Prostate gland (tissue), 2 donors: ENCODE measurements around the gene SERPINB10. TPM values are rescaled to one million over a fixed set of nuclear protein-coding genes. Genes with fewer than 3 reads are reported as not detected.

Experiments used
- DNase-seq: peaks from one replicate; pipeline ENCODE4 v3.0.0-alpha.2; 2019; ENCODE audit warnings: low spot score
- H3K27ac ChIP-seq, 2 donors: fragments of 200-600 bp; sonication (generic); 2 replicates each; pipeline ENCODE4 v1.5.1; 2017 to 2019
- H3K27me3 ChIP-seq: fragments of 200-600 bp; sonication (generic); replicated peaks from 2 replicates; pipeline ENCODE4 v1.5.1; 2019; ENCODE audit not compliant: insufficient read depth
- H3K36me3 ChIP-seq, 2 donors: fragments of 200-600 bp; sonication (generic); 1 replicate in 1 of 2; 2 replicates in 1 of 2; pipeline versions ENCODE4 v1.5.1 to v1.8.1; 2017 to 2019
- H3K4me1 ChIP-seq: fragments of 200-600 bp; sonication (generic); replicated peaks from 2 replicates; pipeline ENCODE4 v1.5.1; 2019
- H3K4me3 ChIP-seq, 2 donors: fragments of 200-600 bp; sonication (generic); 2 replicates each; pipeline ENCODE4 v1.5.1; 2017 to 2019
- H3K9me3 ChIP-seq: fragments of 200-600 bp; sonication (generic); 2 replicates; pipeline ENCODE4 v1.5.1; 2017
- CTCF ChIP-seq, 4 experiments: fragments of 200-600 bp in 2 of 4; fragments of 450-650 bp in 2 of 4; sonication (generic) in 2 of 4; IDR thresholded peaks; 1 replicate in 3 of 4; 2 replicates in 1 of 4; pipeline ENCODE4 v1.5.1; 2016 to 2019; ENCODE audit warnings: antibody characterized with exemption in 4 of 4, mild to moderate bottlenecking in 2 of 4, moderate library complexity in 2 of 4
- POLR2A ChIP-seq: fragments of 450-650 bp; IDR thresholded peaks from one replicate; pipeline ENCODE4 v1.6.1; 2016; ENCODE audit warnings: antibody characterized with exemption, mild to moderate bottlenecking
- POLR2AphosphoS5 ChIP-seq: sonication (generic); formaldehyde crosslinking; IDR thresholded peaks from one replicate; pipeline ENCODE4 v1.6.1; 2017; ENCODE audit warnings: antibody characterized with exemption
- WGBS: methylation state at CpG from one replicate; pipeline ENCODE4 v1.1.5; 2018; 5-methylcytosine and 5-hydroxymethylcytosine counted together
- intact Hi-C: fragments of 100-400 bp; cut with DNase I; formaldehyde crosslinking; loops from one replicate; pipeline ENCODE4 v1.14.2; 2022
- total RNA-seq, 2 donors: library from RNA; depleted of rRNA; stranded (reverse); fragments of >200 nt; gene quantifications; one replicate each; pipeline ENCODE4 v1.1.0, GENCODE V29; 2016

SERPINB10 gene
- total RNA-seq, 2 donors from 2014 or later, result 0.55 TPM; not detected in 1

DNA sequence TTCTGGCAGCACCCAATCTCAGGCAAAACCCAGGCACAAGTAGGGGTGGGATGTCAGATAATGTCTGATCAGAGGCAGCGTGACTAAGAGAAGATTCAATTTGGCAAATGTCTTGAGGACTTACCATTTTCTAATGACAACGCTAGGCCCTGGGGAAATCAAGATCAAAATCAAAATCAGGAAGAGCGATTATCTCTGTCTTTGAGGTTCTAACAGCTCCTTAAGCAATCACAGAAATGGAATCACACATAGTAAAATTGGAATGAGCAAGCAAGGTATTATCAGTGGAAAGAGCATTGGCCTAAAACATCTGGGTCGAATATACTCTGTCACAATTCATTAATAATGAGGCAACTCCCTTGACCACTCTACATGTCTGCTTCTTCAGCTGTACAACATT lies 28.8 kb upstream of the SERPINB10 start:
- H3K4me3 ChIP-seq, result no peak overlapping the region
- DNase-seq, result no peak
- TF ChIP-seq POLR2AphosphoS5, result no peak
- TF ChIP-seq CTCF (IDR thresholded peaks at IDR 0.05), result no peak
- TF ChIP-seq POLR2A, result no peak
- no peaks in the 10 kb centered on the region for H3K9me3 ChIP-seq
- intact Hi-C loops, result no loop called here
- H3K27ac ChIP-seq, result no peak overlapping the region
- no peaks in the 10 kb centered on the region for H3K4me1 ChIP-seq
- H3K27me3 ChIP-seq, result no peaks in the 10 kb centered on the region
- no peaks in the 10 kb centered on the region for H3K36me3 ChIP-seq
- WGBS, result 89% methylated on average over 4 of the region's 4 CpGs

DNA sequence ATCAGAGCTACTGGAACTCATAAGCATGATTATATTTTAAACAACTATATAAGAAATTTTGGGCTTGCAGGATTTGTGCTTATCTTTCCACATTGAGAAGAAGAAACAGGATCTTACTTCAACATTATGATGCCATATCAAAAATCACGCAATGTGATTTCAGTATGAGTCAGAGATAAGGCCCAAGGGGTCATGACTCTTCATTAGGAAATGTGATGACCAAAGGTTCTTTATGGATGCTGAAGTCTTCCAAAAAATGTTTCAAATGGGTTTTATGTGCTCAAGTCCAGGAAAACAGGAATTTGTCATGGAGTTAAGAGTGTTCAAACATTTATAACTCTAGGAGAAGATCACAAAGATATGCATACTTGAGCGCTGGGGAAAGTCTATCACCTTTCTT lies 28.0 kb upstream of the SERPINB10 start:
- Histone ChIP-seq H3K4me1 (no peaks in the 10 kb centered on the region), H3K36me3 (no peaks in the 10 kb centered on the region), H3K4me3 (no peak overlapping the region), H3K27me3 (no peaks in the 10 kb centered on the region), H3K9me3 (no peaks in the 10 kb centered on the region), H3K27ac (no peak overlapping the region)
- DNase-seq, result no peak
- no peak for TF ChIP-seq POLR2A
- TF ChIP-seq CTCF (IDR thresholded peaks at IDR 0.05), result no peak
- no peak for TF ChIP-seq POLR2AphosphoS5
- 72% methylated on average over 2 of the region's 2 CpGs for WGBS
- intact Hi-C loops, result no loop called here

GRCh38 chr18:63881851-63882250 lies 25.9 kb upstream of the SERPINB10 start:
- no peaks in the 10 kb centered on the region for H3K9me3 ChIP-seq
- no peaks in the 10 kb centered on the region for H3K4me1 ChIP-seq
- no peaks in the 10 kb centered on the region for H3K36me3 ChIP-seq
- 91% methylated on average over 4 of the region's 4 CpGs for WGBS
- H3K27ac ChIP-seq, result no peak overlapping the region
- no peak for DNase-seq
- TF ChIP-seq POLR2A (no peak), POLR2AphosphoS5 (no peak), CTCF (IDR thresholded peaks at IDR 0.05) (no peak)
- H3K4me3 ChIP-seq, result no peak overlapping the region
- intact Hi-C loops, result no loop called here
- H3K27me3 ChIP-seq, result no peaks in the 10 kb centered on the region

- 55% methylated on average over 8 of the region's 8 CpGs for WGBS
- no peak overlapping the region for H3K4me3 ChIP-seq
- no peak overlapping the region for H3K27ac ChIP-seq
- TF ChIP-seq CTCF (IDR thresholded peaks at IDR 0.05), result no peak
- TF ChIP-seq POLR2A, result no peak
- TF ChIP-seq POLR2AphosphoS5, result no peak
- no peaks in the 10 kb centered on the region for H3K4me1 ChIP-seq
- DNase-seq, result no peak
- H3K27me3 ChIP-seq, result no peaks in the 10 kb centered on the region
- H3K9me3 ChIP-seq, result no peaks in the 10 kb centered on the region
- no peaks in the 10 kb centered on the region for H3K36me3 ChIP-seq
- intact Hi-C loops, result no loop called here
Measured at GRCh38 chr18:63882333-63883141, 25.2 kb upstream of the SERPINB10 start.

DNA sequence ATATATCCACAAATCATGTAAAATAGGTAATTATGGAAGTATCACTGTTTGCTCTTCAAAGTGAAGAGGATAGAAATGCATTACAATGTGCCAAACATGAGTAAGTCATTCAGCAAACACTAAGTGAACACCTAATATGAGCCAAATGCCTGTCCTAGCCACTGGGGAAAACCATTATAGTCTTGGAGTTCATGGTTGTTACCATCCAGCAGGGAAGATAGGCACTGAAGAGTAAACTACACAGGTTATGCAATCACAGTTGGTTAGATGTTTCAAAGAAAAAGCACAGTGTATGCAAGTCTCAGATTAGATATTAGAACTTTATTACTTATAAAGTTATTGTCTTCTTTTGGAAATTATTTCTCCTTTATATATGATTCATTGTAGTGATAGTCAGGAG lies 24.1 kb upstream of the SERPINB10 start:
- DNase-seq, result no peak
- no peaks in the 10 kb centered on the region for H3K36me3 ChIP-seq
- no peak overlapping the region for H3K27ac ChIP-seq
- no peak for TF ChIP-seq CTCF (IDR thresholded peaks at IDR 0.05)
- no peak for TF ChIP-seq POLR2AphosphoS5
- no peak for TF ChIP-seq POLR2A
- intact Hi-C loops, result no loop called here
- no peaks in the 10 kb centered on the region for H3K27me3 ChIP-seq
- no peaks in the 10 kb centered on the region for H3K4me1 ChIP-seq
- no peaks in the 10 kb centered on the region for H3K9me3 ChIP-seq
- no peak overlapping the region for H3K4me3 ChIP-seq
